HepG2 (cell line): ENCODE results near the gene PYCR2. TPM values are rescaled to one million over a fixed set of nuclear protein-coding genes. Genes with fewer than 3 reads are reported as not detected.

Experiments used
- ATAC-seq: fragments of 200-7000 bp; cut with Tn5 transposase; 3 replicates; pipeline ENCODE4 v1.9.1; 2020; ENCODE audit warnings: mild to moderate bottlenecking, moderate library complexity
- BruUV-seq: library from RNA; stranded (reverse); fragments of 400-500 nt; replicated peaks from 2 replicates; lab custom pipeline; 2021; lab: Mats Ljungman, UMichigan
- CTCF ChIA-PET: fragments of 300-600 bp; formaldehyde crosslinking; extraction: SDS; loops from one replicate; lab custom pipeline; 2021; ENCODE audit warnings: low total read pairs, inconsistent platforms, low intra/inter-chr PET ratio; lab: Yijun Ruan, JAX
- POLR2A ChIA-PET: fragments of 350-600 bp; sonication (Branson Sonifier 250); formaldehyde crosslinking; loops from one replicate; lab custom pipeline; 2020; ENCODE audit warnings: antibody characterized with exemption, inconsistent platforms; lab: Yijun Ruan, JAX
- DNase-seq: peaks from one replicate; pipeline ENCODE4 v3.0.0-alpha.2; 2015; ENCODE audit warnings: low spot score
- FAIRE-seq: peaks from 3 replicates; lab custom pipeline; 2011; peaks lifted over from hg19 to GRCh38; lab: Jason Lieb, UNC
- H2AFZ ChIP-seq: one replicate; pipeline ENCODE4 v1.6.1; 2011; ENCODE audit warnings: low read length, inconsistent platforms
- H3K27ac ChIP-seq: fragments of 300-600 bp; 3 replicates; pipeline ENCODE4 v1.8.0; 2011; ENCODE audit warnings: mixed run types, mild to moderate bottlenecking, mixed read lengths, low read length, inconsistent platforms; ENCODE audit not compliant: insufficient read depth; ENCODE audit errors: extremely low read length
- H3K27me3 ChIP-seq, 2 experiments: fragments of 200-600 bp in 1 of 2; 2 replicates in 1 of 2; 3 replicates in 1 of 2; pipeline versions ENCODE4 v1.6.0 to v1.8.0; 2011; ENCODE audit warnings: low read length in 2 of 2, mild to moderate bottlenecking in 2 of 2, moderate library complexity in 2 of 2, inconsistent platforms in 1 of 2; ENCODE audit not compliant: insufficient read depth in 2 of 2, control insufficient read depth in 1 of 2
- H3K36me3 ChIP-seq, 2 experiments: fragments of 200-600 bp in 1 of 2; replicated peaks in 1 of 2; 2 replicates in 1 of 2; 3 replicates in 1 of 2; pipeline versions ENCODE4 v1.5.1 to v1.8.0; 2011; ENCODE audit warnings: low read length in 2 of 2, inconsistent platforms in 1 of 2; ENCODE audit not compliant: insufficient read depth in 2 of 2, control insufficient read depth in 1 of 2
- H3K4me1 ChIP-seq: 2 replicates; pipeline ENCODE4 v1.5.1; 2012; ENCODE audit warnings: low read length, inconsistent platforms; ENCODE audit not compliant: insufficient read depth
- H3K4me2 ChIP-seq: 2 replicates; pipeline ENCODE4 v1.6.0; 2011; ENCODE audit warnings: low read depth, low read length, inconsistent platforms
- H3K4me3 ChIP-seq, 3 experiments: fragments of 200-600 bp in 1 of 3; sonication (generic), shearing (Covaris generic) in 1 of 3; replicated peaks in 1 of 3; 2 replicates each; pipeline ENCODE4 v1.5.1; 2011 to 2016; ENCODE audit warnings: low read length in 3 of 3, inconsistent platforms in 2 of 3, low read depth in 2 of 3, mild to moderate bottlenecking in 2 of 3, control low read depth in 1 of 3, mixed read lengths in 1 of 3; ENCODE audit not compliant: insufficient read depth in 1 of 3
- H3K79me2 ChIP-seq: one replicate; pipeline ENCODE4 v1.6.1; 2011; ENCODE audit warnings: low read length, inconsistent platforms; ENCODE audit not compliant: insufficient read depth
- H3K9ac ChIP-seq: 2 replicates; pipeline ENCODE4 v1.6.0; 2011; ENCODE audit warnings: mild to moderate bottlenecking, low read depth, low read length, inconsistent platforms; ENCODE audit not compliant: insufficient read depth
- H3K9me3 ChIP-seq: 2 replicates; pipeline ENCODE4 v1.5.1; 2012; ENCODE audit warnings: mild to moderate bottlenecking, low read length
- H4K20me1 ChIP-seq: 2 replicates; pipeline ENCODE4 v1.6.0; 2011; ENCODE audit warnings: inconsistent platforms, mild to moderate bottlenecking, low read length, moderate library complexity; ENCODE audit not compliant: insufficient read depth
- AKAP8 ChIP-seq: sonication (generic); formaldehyde crosslinking; IDR thresholded peaks from 2 replicates; pipeline ENCODE4 v1.5.1; 2020; ENCODE audit warnings: mild to moderate bottlenecking, missing genetic modification reagents
- BORCS8-MEF2B ChIP-seq: sonication (generic); formaldehyde crosslinking; IDR thresholded peaks from 2 replicates; pipeline ENCODE4 v1.8.0; 2022; ENCODE audit warnings: mild to moderate bottlenecking, missing genetic modification reagents
- KDM1A ChIP-seq: IDR thresholded peaks from 2 replicates; pipeline ENCODE4 v1.6.1; 2016; ENCODE audit warnings: missing compliant biosample characterization
- KDM3A ChIP-seq: IDR thresholded peaks from 2 replicates; pipeline ENCODE4 v1.6.1; 2018; ENCODE audit warnings: low read depth, missing compliant biosample characterization
- MXD1 ChIP-seq: sonication (generic); formaldehyde crosslinking; IDR thresholded peaks from 2 replicates; pipeline ENCODE4 v1.4.0; 2020; ENCODE audit warnings: mild to moderate bottlenecking, missing genetic modification reagents
- NFATC3 ChIP-seq: sonication (generic); formaldehyde crosslinking; IDR thresholded peaks from 2 replicates; pipeline ENCODE4 v1.5.1; 2020; ENCODE audit warnings: mild to moderate bottlenecking, missing genetic modification reagents
- PCBP2 ChIP-seq: fragments of 200-400 bp; formaldehyde crosslinking; optimal IDR thresholded peaks from 2 replicates; pipeline ENCODE3; 2018; ENCODE audit warnings: low read length, low read depth; ENCODE audit not compliant: poor library complexity, severe bottlenecking
- SUZ12 ChIP-seq: fragments of 150-350 bp; IDR thresholded peaks from 2 replicates; pipeline ENCODE4 v1.6.1; 2014; ENCODE audit warnings: low read depth, low read length
- TAF15 ChIP-seq: fragments of 200-400 bp; formaldehyde crosslinking; IDR thresholded peaks from one replicate; pipeline ENCODE4 v1.6.1; 2018; ENCODE audit warnings: mild to moderate bottlenecking, low read depth, low read length; ENCODE audit not compliant: poor library complexity, severe bottlenecking
- ZBTB1 ChIP-seq: sonication (generic); formaldehyde crosslinking; IDR thresholded peaks from 2 replicates; pipeline ENCODE4 v1.4.0; 2020; ENCODE audit warnings: missing genetic modification reagents, borderline replicate concordance
- ZNF343 ChIP-seq: sonication (generic); formaldehyde crosslinking; IDR thresholded peaks from 2 replicates; pipeline ENCODE4 v1.4.0; 2020; ENCODE audit warnings: mild to moderate bottlenecking, missing genetic modification reagents
- ZNF441 ChIP-seq: sonication (generic); formaldehyde crosslinking; IDR thresholded peaks from 2 replicates; pipeline ENCODE4 v1.7.0; 2021; ENCODE audit warnings: missing genetic modification reagents, borderline replicate concordance
- ZNF547 ChIP-seq: sonication (generic); formaldehyde crosslinking; IDR thresholded peaks from 2 replicates; pipeline ENCODE4 v1.5.1; 2020; ENCODE audit warnings: mild to moderate bottlenecking, missing genetic modification reagents
- ZNF75D ChIP-seq: sonication (generic); formaldehyde crosslinking; IDR thresholded peaks from 2 replicates; pipeline ENCODE4 v1.8.1; 2023; ENCODE audit warnings: missing genetic modification reagents, mild to moderate bottlenecking, borderline replicate concordance
- ZNF790 ChIP-seq: sonication (generic); formaldehyde crosslinking; IDR thresholded peaks from 2 replicates; pipeline ENCODE4 v1.8.0; 2022; ENCODE audit warnings: missing genetic modification reagents, mild to moderate bottlenecking, borderline replicate concordance
- WGBS: methylation state at CpG from one replicate; pipeline ENCODE4 v1.1.6; 2017; ENCODE audit warnings: low lambda C conversion rate; 5-methylcytosine and 5-hydroxymethylcytosine counted together
- in situ Hi-C: cut with HindIII; loops from 2 replicates; pipeline ENCODE4 v1.10.0; 2017; ENCODE audit warnings: low pct_unique_long_range_greater_than_20kb; ENCODE audit not compliant: extremely low pct_ligation_motif_present
- intact Hi-C: fragments of 100-400 bp; cut with micrococcal nuclease; formaldehyde crosslinking; loops from one replicate; pipeline ENCODE4 v1.10.0; 2022; ENCODE audit not compliant: unreplicated experiment
- polyA plus RNA-seq, 8 experiments: library from polyadenylated mRNA; depleted of rRNA in 3 of 8; stranded (reverse) in 7 of 8; unstranded in 1 of 8; fragments of >200 nt; fragmentation: Illumina TruSeq in 4 of 8; extraction: Trizol in 4 of 8; gene quantifications; 2 replicates each; pipeline versions ENCODE4 v1.2.1 to v1.2.3, GENCODE V29; 2011 to 2016; ENCODE audit warnings: low read depth in 4 of 8, missing spikeins in 1 of 8, mixed read lengths in 1 of 8; ENCODE audit not compliant: insufficient read depth in 1 of 8
- total RNA-seq, 5 experiments: library from RNA; depleted of rRNA; stranded (reverse); fragments of >200 nt; fragmentation: Illumina TruSeq; extraction: Trizol; gene quantifications; 2 replicates each; pipeline ENCODE4 v1.2.3, GENCODE V29; 2016; ENCODE audit warnings: low read depth in 1 of 5
- TF ChIP-seq, protein P1 (sequence below): sonication (generic); formaldehyde crosslinking; IDR thresholded peaks from 2 replicates; pipeline ENCODE4 v1.4.0; 2020; ENCODE audit warnings: missing genetic modification reagents

PYCR2 gene
- total and polyA plus RNA-seq, 2 of the 13 experiments (the other 11 are each of a cell fraction or from before 2014, with no cell fraction given): 47.2 to 47.8 TPM

DNA sequence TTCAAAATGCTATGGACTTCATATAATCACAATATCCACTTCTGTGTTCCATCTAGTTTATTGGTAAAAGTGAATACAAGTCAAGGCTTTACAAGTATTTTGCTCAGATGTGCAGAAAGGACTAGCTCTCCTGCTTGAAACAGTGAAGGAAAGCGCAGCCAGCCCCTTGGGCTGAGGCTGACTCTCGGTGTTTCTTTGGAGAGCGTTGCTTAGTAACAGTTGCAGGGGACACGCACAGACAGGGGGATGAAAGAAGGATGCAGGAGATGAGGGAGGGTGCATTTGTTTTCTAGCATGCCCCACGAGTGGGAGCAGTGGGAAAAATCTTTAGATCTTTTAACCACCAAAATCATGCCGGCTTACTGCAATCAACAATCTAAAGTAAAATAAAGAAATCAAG, 9.1 kb downstream of the PYCR2 start:
- peaks cover 0 to 10% of the 10 kb centered on the region in 2 experiments; a peak in 2 of 5 replicates for H3K36me3 ChIP-seq
- POLR2A ChIA-PET: no interaction called here

More for the DNA sequence above, 9.1 kb downstream of the PYCR2 start:
- BruUV-seq: no TSS peak
- DNase-seq: no peak
- Histone ChIP-seq H3K9ac (no peak overlapping the region), H3K9me3 (no peaks in the 10 kb centered on the region), H2AFZ (no peak overlapping the region), H3K79me2 (no peaks in the 10 kb centered on the region), H3K4me2 (no peak overlapping the region), H3K27ac (no peak overlapping the region)
- CTCF ChIA-PET: no interaction called here
- in situ Hi-C loops: loop anchor here (5.0 kb wide), 1 partner anchor 438 kb away; no protein-coding TSS in a partner anchor
- TF ChIP-seq SUZ12: no peak
- no peak for TF ChIP-seq MXD1 (CRISPR knock-in tag)
- TF ChIP-seq ZNF441: no peak
- no peak for TF ChIP-seq ZNF75D (CRISPR knock-in tag)
- TF ChIP-seq ZNF343 (CRISPR knock-in tag): no peak
- no peak for TF ChIP-seq ZBTB1 (CRISPR knock-in tag)
- no peak for TF ChIP-seq ZNF790 (CRISPR knock-in tag)
- no peak for TF ChIP-seq PCBP2
- TF ChIP-seq KDM3A (CRISPR knock-in tag): no peak
- TF ChIP-seq AKAP8 (CRISPR knock-in tag): no peak
- TF ChIP-seq ZNF547: no peak
- no peak for TF ChIP-seq TAF15
- TF ChIP-seq, protein P1, sequence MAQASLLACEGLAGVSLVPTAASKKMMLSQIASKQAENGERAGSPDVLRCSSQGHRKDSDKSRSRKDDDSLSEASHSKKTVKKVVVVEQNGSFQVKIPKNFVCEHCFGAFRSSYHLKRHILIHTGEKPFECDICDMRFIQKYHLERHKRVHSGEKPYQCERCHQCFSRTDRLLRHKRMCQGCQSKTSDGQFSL: no peak
- no peak for TF ChIP-seq NFATC3 (CRISPR knock-in tag)
- TF ChIP-seq KDM1A (CRISPR knock-in tag): no peak
- TF ChIP-seq BORCS8-MEF2B (CRISPR knock-in tag): no peak
- TF ChIP-seq, all 625 proteins: peak for 0
- ATAC-seq (no peak), FAIRE-seq (no peak)
- WGBS: 92% methylated on average over 6 of the region's 6 CpGs
- no peaks in the 10 kb centered on the region for H3K27me3 ChIP-seq
- intact Hi-C loops: loop anchor here (5.0 kb wide), 1 partner anchor 38 kb away; no protein-coding TSS in a partner anchor
- peaks cover 13% of the 10 kb centered on the region for H3K4me1 ChIP-seq
- H4K20me1 ChIP-seq: no peaks in the 10 kb centered on the region
- H3K4me3 ChIP-seq: no peak overlapping the region
